Activated T-helper 2 cell treated with anti-CD3 and anti-CD28 coated beads, Interferon-gamma antibody, Interleukin-2, Interleukin-4, amounts not matched to agents 10 μg/mL and 5 μg/mL and 100 μg/mL, durations not matched to agents 14 hours and 24 hours and 36 hours (primary cell): ENCODE measurements around the gene IFFO2. TPM values are rescaled to one million over a fixed set of nuclear protein-coding genes. Genes with fewer than 3 reads are reported as not detected.

Experiments used
- DNase-seq: peaks from one replicate; pipeline ENCODE4 v3.0.0; 2021; ENCODE audit warnings: low spot score
- H3K27ac Mint-ChIP-seq: one replicate; pipeline ENCODE4 v1.8.0; 2021; ENCODE audit warnings: mixed read lengths
- H3K27me3 Mint-ChIP-seq: one replicate; pipeline ENCODE4 v1.8.0; 2021; ENCODE audit warnings: low read depth, mixed read lengths
- H3K36me3 Mint-ChIP-seq: one replicate; pipeline ENCODE4 v1.8.0; 2021; ENCODE audit warnings: low read depth, mixed read lengths
- H3K4me1 Mint-ChIP-seq: one replicate; pipeline ENCODE4 v1.8.0; 2021; ENCODE audit warnings: low read depth, mixed read lengths
- H3K4me3 Mint-ChIP-seq: one replicate; pipeline ENCODE4 v1.8.0; 2021; ENCODE audit warnings: low read depth, mild to moderate bottlenecking, moderate library complexity, mixed read lengths
- H3K9me3 Mint-ChIP-seq: one replicate; pipeline ENCODE4 v1.8.0; 2021; ENCODE audit warnings: mixed read lengths
- intact Hi-C: fragments of 100-400 bp; cut with micrococcal nuclease; formaldehyde crosslinking; loops from one replicate; pipeline ENCODE4 v1.15.1; 2023
- total RNA-seq: library from RNA; stranded (reverse); gene quantifications from 2 replicates; pipeline ENCODE4 v1.2.3, GENCODE V29; 2022

The IFFO2 gene
- total RNA-seq, 1 donor from 2014 or later = 48.5 TPM

DNA sequence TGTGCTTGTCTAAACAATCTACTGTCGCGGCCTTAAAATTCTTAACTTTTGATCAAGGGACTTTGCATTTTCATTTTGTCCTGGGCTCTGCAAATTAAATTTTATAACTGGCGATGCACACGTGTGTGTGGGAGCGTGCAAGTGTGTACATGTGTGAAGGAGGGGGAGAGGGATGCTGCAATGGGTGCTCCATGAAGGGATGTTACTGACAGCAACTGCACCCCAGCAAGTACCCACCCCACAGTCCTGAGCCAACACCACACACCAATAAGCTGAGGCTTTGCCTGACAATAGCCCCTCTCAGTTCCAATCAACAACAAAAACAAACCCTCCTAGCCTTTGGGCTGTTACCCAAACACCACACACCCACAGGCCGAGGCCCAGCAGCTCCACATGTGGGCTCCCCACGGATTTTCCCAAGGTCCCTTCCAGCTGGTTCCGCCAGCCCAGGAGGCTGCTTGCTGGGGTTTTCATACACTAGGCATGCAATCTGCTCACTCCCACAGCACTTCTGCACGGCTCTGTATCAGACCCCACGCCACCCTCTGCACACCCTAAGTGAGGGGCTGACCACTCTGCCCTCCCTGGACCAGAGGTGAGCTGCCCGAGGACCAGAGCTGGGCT lies 32.8 kb upstream of the IFFO2 start:
- peaks cover 10% of the 10 kb centered on the region for H3K9me3 Mint-ChIP-seq

DNA sequence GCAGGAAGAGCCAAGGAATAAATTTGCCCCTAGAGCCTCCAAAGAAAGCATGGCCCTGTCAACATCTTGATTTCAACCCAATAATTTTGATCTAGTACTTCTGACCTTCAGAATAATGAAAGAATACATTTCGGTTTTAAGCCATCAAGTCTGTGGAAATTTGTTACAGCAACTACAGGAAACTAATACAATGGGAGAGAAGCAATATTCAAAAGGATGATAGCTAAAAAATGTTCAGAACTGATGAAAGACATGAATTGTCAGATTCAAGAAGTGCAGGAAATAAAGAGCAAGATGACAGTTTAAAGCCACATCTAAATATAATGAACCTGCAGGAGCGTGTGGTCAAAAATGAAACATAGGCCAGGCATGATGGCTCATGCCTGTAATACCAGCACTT lies 24.8 kb upstream of the IFFO2 start:
- intact Hi-C loops = no loop called here
- Mint-ChIP-seq H3K4me1 (no peaks in the 10 kb centered on the region), H3K27ac (no peak overlapping the region), H3K36me3 (peaks cover 6% of the 10 kb centered on the region), H3K4me3 (no peak overlapping the region), H3K9me3 (peaks cover 32% of the 10 kb centered on the region), H3K27me3 (peaks cover 26% of the 10 kb centered on the region)
- no peak for DNase-seq

More for the DNA sequence above, 32.8 kb upstream of the IFFO2 start:
- intact Hi-C loops = no loop called here
- H3K36me3 Mint-ChIP-seq = no peaks in the 10 kb centered on the region
- no peak overlapping the region for H3K4me3 Mint-ChIP-seq
- H3K27ac Mint-ChIP-seq = no peak overlapping the region
- DNase-seq = no peak
- H3K27me3 Mint-ChIP-seq = peaks cover 5% of the 10 kb centered on the region
- peaks cover 3% of the 10 kb centered on the region for H3K4me1 Mint-ChIP-seq

DNA sequence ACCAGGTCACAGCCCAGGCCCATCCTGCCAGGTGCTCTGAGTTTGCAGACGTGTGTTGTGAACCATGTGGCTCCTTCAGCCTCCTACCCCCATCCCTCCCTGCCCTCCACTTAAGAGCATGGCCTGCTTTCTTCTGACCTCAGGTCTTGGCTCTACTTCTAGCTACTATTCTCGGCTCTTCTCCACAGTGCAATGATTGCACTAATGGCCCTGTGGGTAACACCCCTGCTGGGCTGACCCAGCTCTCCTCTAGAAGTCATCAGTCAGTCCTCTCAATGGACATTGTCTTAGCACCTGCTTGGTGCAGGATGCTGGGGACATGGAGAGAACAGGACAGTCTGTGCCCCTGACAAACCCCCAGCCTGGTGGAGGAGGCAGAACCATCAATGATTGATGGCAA lies 22.2 kb upstream of the IFFO2 start:
- Mint-ChIP-seq H3K4me3 (no peak overlapping the region), H3K4me1 (no peaks in the 10 kb centered on the region), H3K27ac (no peak overlapping the region), H3K36me3 (peaks cover 6% of the 10 kb centered on the region), H3K27me3 (peaks cover 17% of the 10 kb centered on the region), H3K9me3 (peaks cover 32% of the 10 kb centered on the region)
- no peak for DNase-seq
- intact Hi-C loops = no loop called here

DNA sequence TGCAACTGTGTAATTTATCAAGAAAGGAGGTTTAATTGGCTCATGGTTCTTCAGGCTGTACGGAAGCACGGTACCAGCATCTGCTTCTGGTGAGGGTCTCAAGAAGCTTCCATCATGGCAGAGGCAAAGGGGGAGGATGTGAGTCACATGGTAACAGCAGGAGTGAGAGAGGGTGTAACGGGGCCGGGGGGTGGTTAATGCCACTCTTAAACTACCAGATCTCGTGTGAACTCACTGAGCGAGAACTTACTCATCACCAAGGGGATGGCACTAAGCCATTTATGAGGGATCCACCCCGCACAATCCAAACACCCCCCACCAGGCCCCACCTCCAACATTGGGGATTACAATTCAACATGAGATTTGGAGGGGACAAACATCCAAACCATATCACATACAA lies 21.0 kb upstream of the IFFO2 start:
- peaks cover 10% of the 10 kb centered on the region for H3K27me3 Mint-ChIP-seq
- no peak overlapping the region for H3K27ac Mint-ChIP-seq

DNA sequence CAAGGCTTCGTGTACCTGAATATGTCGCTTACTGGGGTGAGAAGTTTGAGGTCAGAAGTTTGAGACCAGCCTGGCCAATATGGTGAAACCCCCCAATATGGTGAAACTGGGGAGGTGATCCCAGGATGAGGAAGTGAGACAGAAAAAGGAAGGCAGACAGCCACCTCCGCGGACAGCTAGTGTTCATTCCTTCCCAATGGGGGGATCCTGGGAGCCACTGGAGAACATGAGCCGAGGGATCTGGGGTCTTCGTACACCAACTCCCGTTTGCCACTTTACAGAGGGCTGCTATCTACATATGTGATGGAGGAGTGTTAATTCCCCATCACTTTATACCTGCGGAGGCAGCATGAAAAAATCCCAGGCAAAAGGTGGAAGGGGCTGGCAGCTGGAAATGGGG lies 19.6 kb upstream of the IFFO2 start:
- Mint-ChIP-seq H3K36me3 (peaks cover 3% of the 10 kb centered on the region), H3K27ac (no peak overlapping the region), H3K9me3 (peaks cover 21% of the 10 kb centered on the region), H3K27me3 (peaks cover 2% of the 10 kb centered on the region), H3K4me1 (peaks cover 2% of the 10 kb centered on the region), H3K4me3 (no peak overlapping the region)
- DNase-seq = no peak
- intact Hi-C loops = no loop called here

More for the DNA sequence above, 21.0 kb upstream of the IFFO2 start:
- Mint-ChIP-seq H3K9me3 (peaks cover 32% of the 10 kb centered on the region), H3K4me1 (peaks cover 2% of the 10 kb centered on the region), H3K36me3 (peaks cover 6% of the 10 kb centered on the region), H3K4me3 (no peak overlapping the region)
- intact Hi-C loops = no loop called here
- no peak for DNase-seq

DNA sequence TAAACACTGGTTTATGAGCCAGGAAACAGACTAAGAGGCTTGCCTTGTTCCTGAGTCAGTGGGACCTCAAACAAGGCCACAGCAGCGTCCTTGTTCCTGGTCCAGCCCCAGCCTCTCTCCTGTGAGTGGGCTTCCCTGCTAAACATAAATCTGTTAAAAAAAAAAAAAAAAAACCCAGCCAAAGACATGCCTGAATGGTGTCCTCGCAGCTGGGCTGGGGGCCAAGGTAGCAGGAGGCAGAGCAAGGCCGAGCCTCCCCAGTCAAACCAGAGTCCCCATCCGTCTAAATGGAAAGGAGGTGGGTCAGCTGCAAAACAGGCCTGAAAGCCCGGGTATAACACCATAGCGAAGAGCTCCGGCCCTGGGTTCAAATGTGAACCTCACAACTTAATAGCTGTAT lies 18.1 kb upstream of the IFFO2 start:
- Mint-ChIP-seq H3K4me1 (peaks cover 2% of the 10 kb centered on the region), H3K27ac (no peak overlapping the region), H3K36me3 (no peaks in the 10 kb centered on the region), H3K4me3 (no peak overlapping the region), H3K9me3 (peaks cover 6% of the 10 kb centered on the region), H3K27me3 (peaks cover 1% of the 10 kb centered on the region)
- DNase-seq = no peak
- intact Hi-C loops = loop anchor here (5.0 kb wide), 1 partner anchor 67 kb away; no protein-coding TSS in a partner anchor

DNA sequence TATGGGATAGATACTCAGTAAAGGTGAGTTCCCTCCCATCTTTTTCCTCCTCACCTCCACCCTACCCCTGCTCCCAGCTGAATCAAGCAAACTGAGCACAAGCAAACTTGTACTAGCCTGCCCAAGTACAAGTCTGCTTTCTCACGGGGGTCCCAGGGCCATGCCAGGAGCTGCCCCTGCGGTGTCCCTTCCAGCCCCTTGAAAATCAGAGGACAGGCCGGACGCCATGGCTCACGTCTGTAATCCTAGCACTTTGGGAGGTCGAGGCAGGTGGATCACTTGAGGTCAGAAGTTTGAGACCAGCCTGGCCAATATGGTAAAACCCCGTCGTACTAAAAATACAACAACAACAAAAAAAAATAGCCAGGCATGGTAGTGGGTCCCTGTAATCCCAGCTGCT lies 17.5 kb upstream of the IFFO2 start:
- DNase-seq = no peak
- H3K36me3 Mint-ChIP-seq = no peaks in the 10 kb centered on the region
- no peak overlapping the region for H3K4me3 Mint-ChIP-seq
- peaks cover 2% of the 10 kb centered on the region for H3K4me1 Mint-ChIP-seq
- peaks cover 1% of the 10 kb centered on the region for H3K27me3 Mint-ChIP-seq
- H3K9me3 Mint-ChIP-seq = peaks cover 3% of the 10 kb centered on the region
- intact Hi-C loops = loop anchor here (5.0 kb wide), 1 partner anchor 67 kb away; no protein-coding TSS in a partner anchor
- no peak overlapping the region for H3K27ac Mint-ChIP-seq

DNA sequence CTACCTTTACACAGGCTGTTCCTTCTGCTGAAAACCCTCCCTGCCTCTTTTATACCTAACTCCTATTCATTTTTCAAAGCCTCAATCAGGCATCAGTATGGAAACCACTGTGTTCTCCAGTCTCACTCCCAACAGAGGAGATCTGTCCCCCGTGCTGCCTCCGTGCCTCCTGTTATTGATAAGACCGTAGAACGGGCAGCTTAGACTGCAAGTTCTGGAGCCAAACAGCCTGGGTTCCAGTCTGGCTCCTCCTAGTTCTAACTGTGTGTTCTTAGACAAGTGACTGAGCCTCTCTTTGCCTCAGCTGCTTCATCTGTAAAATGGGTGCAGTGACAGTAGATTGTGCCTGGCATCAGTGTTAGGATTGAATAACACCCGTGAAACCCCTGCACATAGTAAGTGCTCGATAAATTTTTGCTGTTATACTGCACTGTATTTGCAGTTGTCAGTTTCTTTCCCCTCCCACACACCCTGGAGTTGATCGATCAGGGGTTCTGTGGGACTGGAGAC lies 17.0 kb upstream of the IFFO2 start:
- no peaks in the 10 kb centered on the region for H3K9me3 Mint-ChIP-seq
- no peaks in the 10 kb centered on the region for H3K36me3 Mint-ChIP-seq
- H3K27ac Mint-ChIP-seq = no peak overlapping the region
- H3K27me3 Mint-ChIP-seq = peaks cover 1% of the 10 kb centered on the region
- H3K4me1 Mint-ChIP-seq = peaks cover 2% of the 10 kb centered on the region
- H3K4me3 Mint-ChIP-seq = no peak overlapping the region
- DNase-seq = no peak
- intact Hi-C loops = loop anchor here (5.0 kb wide), 1 partner anchor 66 kb away; no protein-coding TSS in a partner anchor

DNA sequence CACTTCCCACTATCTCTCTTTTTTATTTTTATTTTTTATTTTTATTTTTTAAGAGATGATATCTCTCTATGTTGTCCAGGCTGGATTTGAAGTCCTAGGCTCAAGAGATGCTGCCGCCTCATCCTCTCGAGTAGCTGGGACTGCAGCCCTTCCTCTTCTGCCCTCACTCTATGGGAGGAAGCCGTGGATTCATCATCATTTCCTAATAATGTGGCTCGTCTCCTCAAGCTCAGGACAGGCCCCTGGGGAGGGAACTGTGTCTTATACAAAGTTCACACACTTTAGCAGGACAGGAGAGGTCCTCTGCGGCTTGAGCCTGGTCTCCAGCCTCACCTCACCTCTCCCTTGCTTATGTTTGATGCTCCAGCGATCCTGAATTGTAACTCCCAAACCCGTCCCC lies 16.5 kb upstream of the IFFO2 start:
- intact Hi-C loops = loop anchor here (5.0 kb wide), 1 partner anchor 66 kb away; no protein-coding TSS in a partner anchor
- H3K27ac Mint-ChIP-seq = no peak overlapping the region
- peaks cover 1% of the 10 kb centered on the region for H3K27me3 Mint-ChIP-seq
- DNase-seq = no peak
- H3K9me3 Mint-ChIP-seq = no peaks in the 10 kb centered on the region
- H3K4me1 Mint-ChIP-seq = peaks cover 2% of the 10 kb centered on the region
- no peaks in the 10 kb centered on the region for H3K36me3 Mint-ChIP-seq
- no peak overlapping the region for H3K4me3 Mint-ChIP-seq

DNA sequence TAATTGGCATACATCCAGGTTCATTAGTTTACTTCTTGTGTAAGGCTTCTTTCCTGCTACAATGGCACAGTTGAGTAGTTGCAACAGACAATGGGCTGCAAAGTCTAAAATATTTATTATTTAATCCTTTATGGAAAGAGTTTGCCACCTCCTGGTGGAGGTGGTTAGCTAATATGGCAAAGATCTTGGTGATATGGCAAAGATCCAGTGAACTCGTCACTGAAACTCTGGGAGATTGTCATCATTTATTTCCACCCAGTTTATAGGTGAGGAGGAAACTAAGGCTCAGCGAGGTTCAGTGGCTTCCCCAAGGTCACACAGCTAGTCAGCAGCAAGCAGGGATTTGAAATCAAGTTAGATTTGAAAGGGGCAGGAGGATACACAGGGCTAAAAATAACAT lies 16.1 kb upstream of the IFFO2 start:
- intact Hi-C loops = loop anchor here (5.0 kb wide), 1 partner anchor 65 kb away; no protein-coding TSS in a partner anchor
- H3K27ac Mint-ChIP-seq = no peak overlapping the region
- H3K4me1 Mint-ChIP-seq = peaks cover 2% of the 10 kb centered on the region
- no peak for DNase-seq
- no peaks in the 10 kb centered on the region for H3K36me3 Mint-ChIP-seq
- no peak overlapping the region for H3K4me3 Mint-ChIP-seq
- peaks cover 1% of the 10 kb centered on the region for H3K27me3 Mint-ChIP-seq
- H3K9me3 Mint-ChIP-seq = no peaks in the 10 kb centered on the region

DNA sequence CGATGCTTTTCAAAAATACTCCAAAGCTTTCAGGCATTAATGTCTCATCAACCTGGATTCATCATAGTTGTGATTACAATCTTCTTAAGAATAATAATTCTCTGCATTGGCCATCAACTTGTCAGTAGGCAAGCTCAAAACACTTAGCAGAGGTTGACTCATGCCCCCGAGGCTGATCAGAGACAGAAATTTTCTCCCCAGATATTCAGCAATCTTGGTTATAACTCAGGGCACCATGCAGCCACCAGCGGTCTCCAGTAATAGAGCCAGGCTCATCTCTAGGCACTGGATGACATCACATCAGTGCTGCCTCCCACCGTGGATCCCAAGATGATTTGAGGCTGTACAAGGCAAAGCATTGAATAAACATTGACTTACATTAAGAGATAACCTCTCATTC lies 14.3 kb upstream of the IFFO2 start:
- Mint-ChIP-seq H3K4me3 (no peak overlapping the region), H3K36me3 (no peaks in the 10 kb centered on the region)
- intact Hi-C loops = loop anchor here (5.0 kb wide), 1 partner anchor 63 kb away; no protein-coding TSS in a partner anchor

DNA sequence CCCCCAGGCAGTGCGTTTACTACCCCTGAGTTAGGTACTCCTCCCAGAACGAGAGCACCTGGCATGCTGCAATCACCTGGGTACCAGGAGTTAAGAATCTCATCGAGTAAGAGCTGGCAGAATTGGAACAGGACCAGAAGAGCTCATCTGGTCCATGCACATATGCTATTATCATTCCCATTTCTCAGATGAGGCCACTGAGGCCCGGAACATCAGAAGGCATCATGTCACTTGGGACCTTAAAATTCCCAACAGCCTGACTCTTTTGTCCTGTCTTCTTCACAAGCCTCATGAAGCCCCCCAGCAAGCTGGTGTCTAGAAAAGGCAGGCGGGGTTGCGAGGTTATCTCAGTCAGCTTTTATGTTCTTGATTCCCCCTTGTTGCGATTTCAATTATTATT lies 13.9 kb upstream of the IFFO2 start:
- no peaks in the 10 kb centered on the region for H3K36me3 Mint-ChIP-seq
- H3K27ac Mint-ChIP-seq = no peak overlapping the region
- no peaks in the 10 kb centered on the region for H3K9me3 Mint-ChIP-seq
- H3K27me3 Mint-ChIP-seq = no peaks in the 10 kb centered on the region
- intact Hi-C loops = loop anchor here (5.0 kb wide), 1 partner anchor 63 kb away; no protein-coding TSS in a partner anchor
- DNase-seq = no peak
- H3K4me3 Mint-ChIP-seq = no peak overlapping the region
- peaks cover 8% of the 10 kb centered on the region for H3K4me1 Mint-ChIP-seq

More for the DNA sequence above, 14.3 kb upstream of the IFFO2 start:
- DNase-seq = no peak
- Mint-ChIP-seq H3K27ac (no peak overlapping the region), H3K9me3 (no peaks in the 10 kb centered on the region), H3K4me1 (peaks cover 6% of the 10 kb centered on the region), H3K27me3 (no peaks in the 10 kb centered on the region)

DNA sequence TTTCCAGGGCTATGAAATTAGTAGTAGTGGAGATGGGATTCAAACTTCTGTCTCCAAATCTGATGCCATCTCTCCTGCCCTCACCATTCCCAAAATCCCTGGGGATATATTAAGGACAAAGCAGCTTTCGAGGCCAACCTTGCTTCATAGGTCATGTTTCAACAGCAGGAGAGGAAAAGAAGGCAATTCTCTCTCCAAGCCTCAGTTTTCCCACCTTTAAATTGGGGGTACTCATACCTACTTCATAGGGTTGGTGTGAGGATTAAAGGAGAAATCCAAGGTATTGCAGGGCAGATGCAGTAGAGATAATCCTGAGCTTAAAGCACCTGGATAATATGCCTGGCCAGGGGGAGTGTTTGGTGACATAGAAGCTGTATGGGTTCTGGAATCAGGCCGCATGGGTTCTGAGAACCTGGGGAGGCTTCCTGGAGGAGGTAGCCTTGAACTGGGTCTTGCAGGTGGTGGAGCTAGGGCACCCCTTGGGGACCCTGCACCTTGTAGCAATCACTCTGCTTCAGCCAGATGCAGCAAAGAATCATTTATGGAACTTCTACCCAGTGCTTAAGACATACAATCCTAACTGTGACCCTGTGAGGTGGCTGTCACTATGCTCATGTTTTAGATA lies 10.7 kb upstream of the IFFO2 start:
- intact Hi-C loops = no loop called here
- no peaks in the 10 kb centered on the region for H3K36me3 Mint-ChIP-seq
- no peak overlapping the region for H3K27ac Mint-ChIP-seq
- H3K27me3 Mint-ChIP-seq = peaks cover 6% of the 10 kb centered on the region
- no peak for DNase-seq
- H3K4me1 Mint-ChIP-seq = peaks cover 9% of the 10 kb centered on the region
- H3K9me3 Mint-ChIP-seq = no peaks in the 10 kb centered on the region
- H3K4me3 Mint-ChIP-seq = no peak overlapping the region
